ENCODE results near the gene CACNA1C. TPM values are rescaled to one million over a fixed set of nuclear protein-coding genes. Genes with fewer than 3 reads are reported as not detected.

The CACNA1C gene
- total RNA-seq, 1 experiment from 2014 or later: 1.1 TPM

- WGBS (ENCODE audit: extremely low coverage, insufficient read length, low lambda C conversion rate): no CpG with 5 or more reads among the region's 17 CpGs
- Histone ChIP-seq H3K9me3 (ENCODE audit: control insufficient read depth, low read depth, low read length) (no peaks in the 10 kb centered on the region), H3K27me3 (ENCODE audit: insufficient read depth, low read length) (no peaks in the 10 kb centered on the region; the same call in 1 of the 2 replicates), H4K91ac (ENCODE audit: insufficient read length, low read depth, low read length) (no peak overlapping the region), H3K9ac (ENCODE audit: extremely low read depth, insufficient read length, low read length) (no peak overlapping the region), H2BK120ac (ENCODE audit: low read depth, low read length, poor library complexity, severe bottlenecking) (no peak overlapping the region), H3K23me2 (ENCODE audit: insufficient read length, low read depth, low read length, poor library complexity, severe bottlenecking) (no peaks in the 10 kb centered on the region), H3K4ac (ENCODE audit: low read depth, low read length) (no peak overlapping the region), H3K4me1 (ENCODE audit: insufficient read depth, low read length) (no peaks in the 10 kb centered on the region), H4K8ac (replicated peaks; ENCODE audit: insufficient read length, low read depth, low read length) (no peak overlapping the region), H3K23ac (ENCODE audit: insufficient read length, low read depth, low read length) (no peak overlapping the region), H2BK20ac (ENCODE audit: low read depth, low read length, poor library complexity, severe bottlenecking) (no peak overlapping the region), H2BK5ac (ENCODE audit: insufficient read length, low read length) (no peak overlapping the region), H3K27ac (ENCODE audit: insufficient read length, low read depth, low read length) (no peak overlapping the region), H3K79me2 (ENCODE audit: insufficient read depth, low read length) (no peaks in the 10 kb centered on the region), H3K79me1 (ENCODE audit: insufficient read depth, low read depth, low read length, poor library complexity, severe bottlenecking) (no peaks in the 10 kb centered on the region), H2BK15ac (ENCODE audit: low read depth, low read length) (no peak overlapping the region), H4K20me1 (ENCODE audit: control insufficient read depth, insufficient read depth, insufficient read length) (no peaks in the 10 kb centered on the region), H3K56ac (ENCODE audit: insufficient read length, low read depth, low read length) (no peak overlapping the region), H3T11ph (ENCODE audit: low read length) (no peak overlapping the region), H2AK5ac (ENCODE audit: insufficient read length, low read length) (no peak overlapping the region), H3K14ac (ENCODE audit: insufficient read depth, low read length) (no peak overlapping the region; the same call in 1 of the 2 replicates), H2AFZ (ENCODE audit: low read length) (no peak overlapping the region), H3K4me2 (ENCODE audit: insufficient read depth, insufficient read length, low read length) (no peak overlapping the region), H3K18ac (ENCODE audit: insufficient read length, low read depth, low read length) (no peak overlapping the region), H2BK12ac (ENCODE audit: insufficient read length, low read depth, low read length) (no peak overlapping the region), H4K5ac (ENCODE audit: insufficient read length, low read depth, low read length) (no peak overlapping the region)
- Mint-ChIP-seq H3K27ac (no peak overlapping the region), H3K4me1 (peaks cover 5 to 10% of the 10 kb centered on the region in 2 experiments; a peak in 3 of 4 replicates), H3K36me3 (ENCODE audit: insufficient read depth in 1 of 3, low read depth in 3 of 3) (no peaks in the 10 kb centered on the region; a peak in 2 of 7 replicates), H3K4me3 (no peak overlapping the region), H3K27me3 (ENCODE audit: low read depth) (peaks cover 4% of the 10 kb centered on the region), H3K9me3 (no peaks in the 10 kb centered on the region; a peak in 2 of 5 replicates)
- no peak for TF ChIP-seq CTCF (conservative IDR thresholded peaks at IDR 0.05)
- DNase-seq: peak; percentile 28
Measured at GRCh38 chr12:2650261-2651067, 597.7 kb downstream of the CACNA1C start.

Data from H9 (cell line).